GM12874 (cell line): ENCODE data around the gene ERI3.

Source experiments
- TF ChIP-seq, protein P1 (sequence below): IDR thresholded peaks from 2 replicates; pipeline ENCODE4 v1.5.1; 2011; ENCODE audit warnings: low read depth, mild to moderate bottlenecking, control low read depth, low read length, moderate library complexity; ENCODE audit not compliant: insufficient read depth

The ERI3 gene

DNA sequence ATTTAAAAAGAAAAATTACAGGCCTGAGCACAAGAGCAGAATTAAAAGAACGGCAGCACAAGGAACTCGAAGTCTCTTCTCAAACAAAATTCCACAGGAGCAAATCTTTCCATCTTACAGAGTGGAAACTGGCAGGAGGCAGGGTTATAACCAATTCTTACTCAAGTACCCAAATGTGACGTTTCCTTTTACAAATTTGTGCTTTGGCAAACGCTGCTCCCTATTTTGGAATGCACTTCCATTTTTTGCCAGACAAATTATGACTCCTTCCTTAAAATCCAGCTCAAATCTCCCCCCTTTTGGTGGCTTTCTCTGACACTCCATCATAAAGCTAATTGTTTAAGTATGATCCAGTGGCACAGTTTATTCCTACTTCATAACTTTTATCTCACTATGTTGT, 7.8 kb downstream of the ERI3 start:
- TF ChIP-seq, protein P1, sequence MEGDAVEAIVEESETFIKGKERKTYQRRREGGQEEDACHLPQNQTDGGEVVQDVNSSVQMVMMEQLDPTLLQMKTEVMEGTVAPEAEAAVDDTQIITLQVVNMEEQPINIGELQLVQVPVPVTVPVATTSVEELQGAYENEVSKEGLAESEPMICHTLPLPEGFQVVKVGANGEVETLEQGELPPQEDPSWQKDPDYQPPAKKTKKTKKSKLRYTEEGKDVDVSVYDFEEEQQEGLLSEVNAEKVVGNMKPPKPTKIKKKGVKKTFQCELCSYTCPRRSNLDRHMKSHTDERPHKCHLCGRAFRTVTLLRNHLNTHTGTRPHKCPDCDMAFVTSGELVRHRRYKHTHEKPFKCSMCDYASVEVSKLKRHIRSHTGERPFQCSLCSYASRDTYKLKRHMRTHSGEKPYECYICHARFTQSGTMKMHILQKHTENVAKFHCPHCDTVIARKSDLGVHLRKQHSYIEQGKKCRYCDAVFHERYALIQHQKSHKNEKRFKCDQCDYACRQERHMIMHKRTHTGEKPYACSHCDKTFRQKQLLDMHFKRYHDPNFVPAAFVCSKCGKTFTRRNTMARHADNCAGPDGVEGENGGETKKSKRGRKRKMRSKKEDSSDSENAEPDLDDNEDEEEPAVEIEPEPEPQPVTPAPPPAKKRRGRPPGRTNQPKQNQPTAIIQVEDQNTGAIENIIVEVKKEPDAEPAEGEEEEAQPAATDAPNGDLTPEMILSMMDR: no peak

DNA sequence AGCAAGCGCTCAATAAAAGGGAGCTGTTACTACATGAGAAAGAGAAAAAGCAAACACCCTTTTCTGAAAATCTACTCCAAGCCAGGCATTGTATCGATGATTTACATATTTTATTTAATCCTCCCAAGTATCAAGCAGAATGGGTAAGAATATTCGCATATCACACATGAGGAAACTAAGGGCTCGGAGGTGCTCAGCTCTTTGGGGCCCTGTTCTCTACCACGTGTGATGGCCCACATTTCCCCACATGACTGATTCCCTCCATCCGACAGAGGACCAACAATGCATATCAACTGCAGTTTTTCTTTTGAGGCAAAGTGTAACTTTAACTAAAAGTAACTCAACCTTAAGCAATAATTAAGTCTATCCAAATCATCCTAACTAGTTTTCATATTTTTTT, 8.2 kb downstream of the ERI3 start:
- TF ChIP-seq, protein P1: no peak

DNA sequence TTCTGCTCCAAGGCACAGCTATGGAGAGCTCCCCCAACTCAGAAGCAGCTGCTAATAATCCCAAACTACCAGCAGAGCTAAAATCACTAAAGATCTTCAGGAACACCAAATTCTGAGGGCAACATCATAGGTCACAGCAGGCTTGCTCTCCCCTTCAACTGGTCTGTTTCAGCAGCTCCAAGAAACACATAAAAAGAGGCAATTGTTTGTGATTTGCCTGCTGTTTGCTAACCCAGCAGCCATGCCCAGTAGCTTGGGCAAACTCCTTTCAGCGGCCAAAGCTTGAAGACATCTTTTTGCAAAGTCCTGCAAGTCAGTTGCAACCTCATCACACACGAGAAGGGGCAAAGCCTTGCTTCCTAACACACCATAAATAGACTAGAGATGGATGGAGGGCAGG, 8.9 kb downstream of the ERI3 start:
- TF ChIP-seq, protein P1: no peak

DNA sequence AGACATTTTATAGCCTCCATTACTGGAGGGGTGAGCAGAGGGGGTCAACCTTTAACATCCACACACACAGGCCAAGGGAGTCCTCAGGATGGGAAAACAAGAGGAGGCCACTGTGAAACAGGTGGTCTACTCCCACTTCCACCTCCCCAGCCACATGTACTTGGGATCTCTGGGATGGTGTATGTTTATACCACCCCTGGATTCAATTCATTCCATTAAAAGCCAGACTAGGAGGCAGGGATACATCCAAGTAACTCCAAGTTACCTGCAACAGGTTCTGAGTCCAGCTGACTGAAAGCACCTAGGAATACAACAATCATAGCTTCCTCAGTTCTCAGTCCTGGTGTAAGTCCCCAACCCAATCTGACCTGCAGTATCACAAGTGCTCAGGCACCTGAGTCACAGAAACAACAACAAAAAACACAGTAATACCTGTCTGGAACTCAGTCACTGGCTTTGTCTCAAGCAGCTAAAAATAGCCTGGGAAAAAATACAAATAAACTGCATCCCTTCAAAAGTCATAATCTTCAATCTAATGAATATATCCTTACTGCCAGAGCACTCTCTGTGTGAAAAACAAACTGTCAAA, 9.8 kb downstream of the ERI3 start:
- TF ChIP-seq, protein P1: no peak

DNA sequence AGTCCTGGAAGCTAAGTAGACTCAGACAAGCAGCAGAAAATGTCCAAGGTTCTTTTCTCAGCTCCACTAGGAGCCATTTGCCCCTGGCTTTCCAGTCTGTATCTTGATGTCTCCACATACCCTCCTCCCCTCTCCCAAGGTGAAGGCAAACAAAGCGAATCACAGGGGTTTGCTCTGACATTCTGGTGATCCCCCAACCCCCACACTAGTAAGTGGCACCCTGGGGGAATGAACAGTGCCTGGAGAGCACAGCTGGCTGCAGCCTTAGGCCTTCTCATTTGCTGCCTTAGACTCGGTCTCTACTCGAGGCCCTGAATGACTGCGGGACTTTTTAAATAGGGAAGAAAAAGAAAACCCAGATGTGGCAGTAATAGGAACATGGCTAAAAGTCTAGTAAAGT, 15.3 kb downstream of the ERI3 start:
- TF ChIP-seq, protein P1: no peak

DNA sequence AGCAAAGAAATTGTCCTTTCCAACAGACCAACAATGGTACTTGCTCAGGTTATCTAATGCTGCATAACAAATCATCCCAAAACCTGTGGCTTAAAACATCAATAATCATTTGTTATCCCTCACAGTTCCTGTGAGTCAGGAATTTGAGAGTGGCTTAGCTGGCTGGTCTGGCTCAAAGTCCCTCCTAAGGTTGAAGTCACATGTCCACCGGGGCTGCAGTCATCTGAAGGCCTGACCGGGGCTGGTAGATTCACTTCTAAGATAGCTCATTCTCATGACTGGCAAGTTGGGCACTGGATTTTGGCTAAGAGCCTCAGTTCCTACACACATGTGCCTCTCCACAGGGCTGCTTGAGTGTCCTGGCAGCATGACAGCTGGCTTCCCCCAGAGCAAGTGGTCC, 16.9 kb downstream of the ERI3 start:
- TF ChIP-seq, protein P1: no peak

DNA sequence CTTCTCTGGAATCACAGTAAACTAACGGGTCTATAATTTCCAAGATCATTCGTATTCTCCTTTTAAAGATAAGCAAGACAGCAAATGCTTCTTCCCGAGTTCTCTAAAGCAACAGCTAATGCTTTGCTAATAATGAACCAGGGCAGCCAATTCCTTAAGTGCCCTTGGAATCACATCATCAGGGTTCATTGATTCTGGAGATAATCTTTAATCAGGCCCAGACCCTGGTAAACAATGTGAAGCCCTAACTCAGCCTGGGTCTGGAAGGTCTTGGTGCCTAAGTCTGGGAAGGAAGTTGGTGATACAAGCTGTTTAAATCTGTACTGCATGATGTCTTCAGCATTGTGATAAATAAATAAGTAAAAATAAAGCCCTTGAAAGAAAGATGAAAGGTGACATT, 18.4 kb downstream of the ERI3 start:
- TF ChIP-seq, protein P1: no peak
